Prostate gland (tissue), 2 donors: ENCODE measurements around the gene ITGB5. TPM values are rescaled to one million over a fixed set of nuclear protein-coding genes. Genes with fewer than 3 reads are reported as not detected.

ENCODE experiments used
- DNase-seq: peaks from one replicate; pipeline ENCODE4 v3.0.0-alpha.2; 2019; ENCODE audit warnings: low spot score
- H3K27ac ChIP-seq, 2 donors: fragments of 200-600 bp; sonication (generic); 2 replicates each; pipeline ENCODE4 v1.5.1; 2017 to 2019
- H3K27me3 ChIP-seq: fragments of 200-600 bp; sonication (generic); replicated peaks from 2 replicates; pipeline ENCODE4 v1.5.1; 2019; ENCODE audit not compliant: insufficient read depth
- H3K36me3 ChIP-seq, 2 donors: fragments of 200-600 bp; sonication (generic); 1 replicate in 1 of 2; 2 replicates in 1 of 2; pipeline versions ENCODE4 v1.5.1 to v1.8.1; 2017 to 2019
- H3K4me1 ChIP-seq: fragments of 200-600 bp; sonication (generic); replicated peaks from 2 replicates; pipeline ENCODE4 v1.5.1; 2019
- H3K4me3 ChIP-seq, 2 donors: fragments of 200-600 bp; sonication (generic); 2 replicates each; pipeline ENCODE4 v1.5.1; 2017 to 2019
- H3K9me3 ChIP-seq: fragments of 200-600 bp; sonication (generic); 2 replicates; pipeline ENCODE4 v1.5.1; 2017
- CTCF ChIP-seq, 4 experiments: fragments of 200-600 bp in 2 of 4; fragments of 450-650 bp in 2 of 4; sonication (generic) in 2 of 4; IDR thresholded peaks; 1 replicate in 3 of 4; 2 replicates in 1 of 4; pipeline ENCODE4 v1.5.1; 2016 to 2019; ENCODE audit warnings: antibody characterized with exemption in 4 of 4, mild to moderate bottlenecking in 2 of 4, moderate library complexity in 2 of 4
- POLR2A ChIP-seq: fragments of 450-650 bp; IDR thresholded peaks from one replicate; pipeline ENCODE4 v1.6.1; 2016; ENCODE audit warnings: antibody characterized with exemption, mild to moderate bottlenecking
- POLR2AphosphoS5 ChIP-seq: sonication (generic); formaldehyde crosslinking; IDR thresholded peaks from one replicate; pipeline ENCODE4 v1.6.1; 2017; ENCODE audit warnings: antibody characterized with exemption
- WGBS: methylation state at CpG from one replicate; pipeline ENCODE4 v1.1.5; 2018; 5-methylcytosine and 5-hydroxymethylcytosine counted together
- intact Hi-C: fragments of 100-400 bp; cut with DNase I; formaldehyde crosslinking; loops from one replicate; pipeline ENCODE4 v1.14.2; 2022
- total RNA-seq, 2 donors: library from RNA; depleted of rRNA; stranded (reverse); fragments of >200 nt; gene quantifications; one replicate each; pipeline ENCODE4 v1.1.0, GENCODE V29; 2016

ITGB5 gene
- total RNA-seq, 2 donors from 2014 or later: 123 to 154 TPM

GRCh38 chr3:124809039-124809438, 78.1 kb downstream of the ITGB5 start:
- no peaks in the 10 kb centered on the region for H3K9me3 ChIP-seq
- H3K4me1 ChIP-seq: no peaks in the 10 kb centered on the region
- H3K4me3 ChIP-seq: no peak overlapping the region
- intact Hi-C loops: no loop called here
- 70% methylated on average over 3 of the region's 3 CpGs for WGBS
- TF ChIP-seq CTCF (IDR thresholded peaks at IDR 0.05): no peak
- no peak for TF ChIP-seq POLR2A
- no peak for TF ChIP-seq POLR2AphosphoS5
- no peaks in the 10 kb centered on the region for H3K36me3 ChIP-seq
- no peaks in the 10 kb centered on the region for H3K27me3 ChIP-seq
- DNase-seq: no peak
- H3K27ac ChIP-seq: no peak overlapping the region

- no peak overlapping the region for H3K27ac ChIP-seq
- WGBS: 94% methylated on average over 4 of the region's 4 CpGs
- TF ChIP-seq POLR2A (no peak), CTCF (IDR thresholded peaks at IDR 0.05) (no peak), POLR2AphosphoS5 (no peak)
Observed at GRCh38 chr3:124805671-124806070, 81.5 kb downstream of the ITGB5 start.

GRCh38 chr3:124804875-124805274, 82.3 kb downstream of the ITGB5 start:
- Histone ChIP-seq H3K4me3 (no peak overlapping the region), H3K27ac (no peak overlapping the region), H3K36me3 (no peaks in the 10 kb centered on the region), H3K9me3 (no peaks in the 10 kb centered on the region), H3K4me1 (no peaks in the 10 kb centered on the region), H3K27me3 (no peaks in the 10 kb centered on the region)
- WGBS: 91% methylated on average over 7 of the region's 7 CpGs
- DNase-seq: no peak
- intact Hi-C loops: no loop called here
- no peak for TF ChIP-seq POLR2A
- no peak for TF ChIP-seq CTCF (IDR thresholded peaks at IDR 0.05)
- TF ChIP-seq POLR2AphosphoS5: no peak

More at GRCh38 chr3:124805671-124806070, 81.5 kb downstream of the ITGB5 start:
- no peak overlapping the region for H3K4me3 ChIP-seq
- H3K36me3 ChIP-seq: no peaks in the 10 kb centered on the region
- intact Hi-C loops: no loop called here
- H3K27me3 ChIP-seq: no peaks in the 10 kb centered on the region
- no peak for DNase-seq
- no peaks in the 10 kb centered on the region for H3K4me1 ChIP-seq
- H3K9me3 ChIP-seq: no peaks in the 10 kb centered on the region

- H3K4me1 ChIP-seq: no peaks in the 10 kb centered on the region
- H3K9me3 ChIP-seq: no peaks in the 10 kb centered on the region
- TF ChIP-seq POLR2A (no peak), POLR2AphosphoS5 (no peak), CTCF (IDR thresholded peaks at IDR 0.05) (no peak)
- H3K4me3 ChIP-seq: no peak overlapping the region
- WGBS: 92% methylated on average over 8 of the region's 8 CpGs
- H3K27ac ChIP-seq: no peak overlapping the region
- DNase-seq: no peak
- no peaks in the 10 kb centered on the region for H3K36me3 ChIP-seq
- intact Hi-C loops: no loop called here
- H3K27me3 ChIP-seq: no peaks in the 10 kb centered on the region
Observed at GRCh38 chr3:124802702-124803101, 84.5 kb downstream of the ITGB5 start.

- Histone ChIP-seq H3K4me3 (no peak overlapping the region), H3K27ac (no peak overlapping the region), H3K4me1 (no peaks in the 10 kb centered on the region), H3K27me3 (no peaks in the 10 kb centered on the region), H3K9me3 (no peaks in the 10 kb centered on the region), H3K36me3 (peaks cover 0 to under 1% of the 10 kb centered on the region in 2 donors)
- DNase-seq: no peak
- TF ChIP-seq POLR2AphosphoS5 (no peak), CTCF (IDR thresholded peaks at IDR 0.05) (no peak), POLR2A (no peak)
- intact Hi-C loops: no loop called here
- WGBS: 93% methylated on average over 8 of the region's 8 CpGs
Observed at GRCh38 chr3:124802061-124802698, 85.0 kb downstream of the ITGB5 start.
